HEK293 (cell line): ENCODE results near the gene ANAPC5.

Experiments used
- CTCF ChIA-PET: fragments of 350-600 bp; formaldehyde crosslinking; extraction: SDS; loops from one replicate; lab custom pipeline; 2021; ENCODE audit warnings: antibody characterized with exemption; lab: Yijun Ruan, JAX
- POLR2A ChIA-PET: fragments of 300-600 bp; formaldehyde crosslinking; extraction: SDS; loops from one replicate; lab custom pipeline; 2020; ENCODE audit warnings: antibody characterized with exemption, inconsistent platforms; lab: Yijun Ruan, JAX
- H3K27ac ChIP-seq: fragments of 200-500 bp; sonication (Bioruptor generic); 2 replicates; pipeline ENCODE4 v1.5.1; 2014; ENCODE audit warnings: low read depth, low read length, control low read depth, inconsistent platforms; ENCODE audit errors: extremely low read depth
- H3K36me3 ChIP-seq, 2 experiments: fragments of 200-500 bp in 1 of 2; sonication (Bioruptor generic) in 1 of 2; 1 replicate in 1 of 2; 2 replicates in 1 of 2; pipeline ENCODE4 v1.5.1; 2014 to 2017; ENCODE audit warnings: inconsistent platforms in 2 of 2, low read length in 2 of 2; ENCODE audit not compliant: control insufficient read depth in 2 of 2, insufficient read depth in 1 of 2
- H3K4me1 ChIP-seq: fragments of 200-500 bp; sonication (Bioruptor generic); 2 replicates; pipeline ENCODE4 v1.5.1; 2014; ENCODE audit warnings: mild to moderate bottlenecking, low read length, inconsistent platforms; ENCODE audit not compliant: control insufficient read depth, insufficient read depth
- H3K4me3 ChIP-seq: 2 replicates; pipeline ENCODE4 v1.5.1; 2011; ENCODE audit warnings: low read depth, mild to moderate bottlenecking, control low read depth, low read length, moderate library complexity
- H3K9me3 ChIP-seq: fragments of 200-500 bp; sonication (Bioruptor generic); 2 replicates; pipeline ENCODE4 v1.5.1; 2014; ENCODE audit warnings: low read depth, low read length, inconsistent platforms; ENCODE audit not compliant: control insufficient read depth, insufficient read depth
- CTCF ChIP-seq: fragments of 450-650 bp; formaldehyde crosslinking; IDR thresholded peaks from 2 replicates; pipeline ENCODE4 v1.5.1; 2016; ENCODE audit warnings: missing biosample characterization, missing genetic modification characterization
- EGR2 ChIP-seq: fragments of 450-650 bp; formaldehyde crosslinking; IDR thresholded peaks from 2 replicates; pipeline ENCODE4 v1.5.1; 2016; ENCODE audit warnings: low read depth, missing biosample characterization, missing genetic modification characterization
- GFI1B ChIP-seq: fragments of 450-650 bp; formaldehyde crosslinking; IDR thresholded peaks from 2 replicates; pipeline ENCODE4 v1.5.1; 2016; ENCODE audit warnings: missing biosample characterization, missing genetic modification characterization
- HOXD13 ChIP-seq: sonication (generic); formaldehyde crosslinking; IDR thresholded peaks from 2 replicates; pipeline ENCODE4 v1.8.0; 2022; ENCODE audit warnings: missing genetic modification reagents, borderline replicate concordance
- KLF10 ChIP-seq: fragments of 450-650 bp; IDR thresholded peaks from 2 replicates; pipeline ENCODE4 v1.5.1; 2018; ENCODE audit warnings: missing biosample characterization, mild to moderate bottlenecking, missing genetic modification characterization
- KLF17 ChIP-seq: fragments of 450-650 bp; formaldehyde crosslinking; IDR thresholded peaks from 2 replicates; pipeline ENCODE4 v1.5.1; 2016; ENCODE audit warnings: missing biosample characterization, missing genetic modification characterization
- SCRT2 ChIP-seq: fragments of 450-650 bp; formaldehyde crosslinking; IDR thresholded peaks from 2 replicates; pipeline ENCODE4 v1.5.1; 2016; ENCODE audit warnings: missing biosample characterization, missing genetic modification characterization
- TCF7L2 ChIP-seq: IDR thresholded peaks from 2 replicates; pipeline ENCODE4 v1.6.1; 2011; ENCODE audit warnings: low read depth, mild to moderate bottlenecking, inconsistent platforms, low read length, moderate library complexity, borderline replicate concordance
- ZBTB7A ChIP-seq: fragments of 450-650 bp; formaldehyde crosslinking; IDR thresholded peaks from 2 replicates; pipeline ENCODE4 v1.5.1; 2016; ENCODE audit warnings: low read depth, missing biosample characterization, missing genetic modification characterization
- ZIC2 ChIP-seq: fragments of 450-650 bp; formaldehyde crosslinking; IDR thresholded peaks from 2 replicates; pipeline ENCODE4 v1.5.1; 2016; ENCODE audit warnings: missing biosample characterization, missing genetic modification characterization
- ZNF138 ChIP-seq: fragments of 450-650 bp; formaldehyde crosslinking; IDR thresholded peaks from 2 replicates; pipeline ENCODE4 v1.5.1; 2016; ENCODE audit warnings: missing biosample characterization, missing genetic modification characterization, borderline replicate concordance
- ZNF169 ChIP-seq: fragments of 450-650 bp; formaldehyde crosslinking; IDR thresholded peaks from 2 replicates; pipeline ENCODE4 v1.5.1; 2016; ENCODE audit warnings: missing biosample characterization, missing genetic modification characterization
- ZNF174 ChIP-seq: fragments of 450-650 bp; formaldehyde crosslinking; IDR thresholded peaks from 2 replicates; pipeline ENCODE4 v1.5.0; 2017; ENCODE audit warnings: missing biosample characterization, mild to moderate bottlenecking, missing genetic modification characterization
- ZNF24 ChIP-seq: fragments of 450-650 bp; formaldehyde crosslinking; IDR thresholded peaks from 2 replicates; pipeline ENCODE4 v1.5.1; 2016; ENCODE audit warnings: missing biosample characterization, missing genetic modification characterization
- ZNF248 ChIP-seq: fragments of 450-650 bp; formaldehyde crosslinking; IDR thresholded peaks from 2 replicates; pipeline ENCODE4 v1.5.1; 2017; ENCODE audit warnings: missing biosample characterization, missing genetic modification characterization
- ZNF37A ChIP-seq: fragments of 450-650 bp; IDR thresholded peaks from 2 replicates; pipeline ENCODE4 v1.5.1; 2018; ENCODE audit warnings: missing biosample characterization, missing genetic modification characterization
- ZNF513 ChIP-seq: fragments of 450-650 bp; IDR thresholded peaks from 2 replicates; pipeline ENCODE4 v1.5.1; 2018; ENCODE audit warnings: missing biosample characterization, missing genetic modification characterization
- ZNF529 ChIP-seq: fragments of 450-650 bp; formaldehyde crosslinking; IDR thresholded peaks from 2 replicates; pipeline ENCODE4 v1.5.1; 2017; ENCODE audit warnings: missing genetic modification characterization, missing biosample characterization; ENCODE audit not compliant: insufficient replicate concordance
- ZNF639 ChIP-seq: fragments of 450-650 bp; formaldehyde crosslinking; IDR thresholded peaks from 2 replicates; pipeline ENCODE4 v1.5.1; 2016; ENCODE audit warnings: missing biosample characterization, missing genetic modification characterization
- ZNF658 ChIP-seq: fragments of 450-650 bp; formaldehyde crosslinking; IDR thresholded peaks from 2 replicates; pipeline ENCODE4; 2016; ENCODE audit warnings: missing biosample characterization, missing genetic modification characterization
- ZNF707 ChIP-seq: fragments of 450-650 bp; formaldehyde crosslinking; IDR thresholded peaks from 2 replicates; pipeline ENCODE4 v1.5.1; 2016; ENCODE audit warnings: missing biosample characterization, missing genetic modification characterization
- ZNF776 ChIP-seq: fragments of 450-650 bp; formaldehyde crosslinking; IDR thresholded peaks from 2 replicates; pipeline ENCODE4 v1.5.0; 2017; ENCODE audit warnings: missing biosample characterization, missing genetic modification characterization, borderline replicate concordance
- ZSCAN18 ChIP-seq: fragments of 450-650 bp; formaldehyde crosslinking; IDR thresholded peaks from 2 replicates; pipeline ENCODE4 v1.5.1; 2016; ENCODE audit warnings: missing biosample characterization, missing genetic modification characterization

Gene ANAPC5

GRCh38 chr12:121326996-121327674, 25.1 kb downstream of the ANAPC5 start:
- POLR2A ChIA-PET, result no interaction called here
- Histone ChIP-seq H3K4me1 (no peaks in the 10 kb centered on the region), H3K9me3 (no peaks in the 10 kb centered on the region), H3K27ac (no peak overlapping the region), H3K4me3 (no peak overlapping the region), H3K36me3 (peaks cover 69 to 91% of the 10 kb centered on the region in 2 experiments)
- no peak for TF ChIP-seq ZNF37A
- TF ChIP-seq ZNF248 (tag by site-specific recombination), result no peak
- TF ChIP-seq ZSCAN18 (tag by site-specific recombination), result no peak
- TF ChIP-seq ZNF529, result no peak
- no peak for TF ChIP-seq ZIC2
- no peak for TF ChIP-seq ZNF24 (tag by site-specific recombination)
- CTCF ChIA-PET, result interaction anchor here (0.6 kb wide), 1 partner anchor 89 kb away, joined by 3 read pairs; no protein-coding TSS in a partner anchor

- Histone ChIP-seq H3K27ac (no peak overlapping the region), H3K4me3 (no peak overlapping the region), H3K36me3 (peaks cover 67 to 82% of the 10 kb centered on the region in 2 experiments), H3K9me3 (no peaks in the 10 kb centered on the region), H3K4me1 (no peaks in the 10 kb centered on the region)
- no peak for TF ChIP-seq HOXD13 (CRISPR knock-in tag)
- no peak for TF ChIP-seq KLF17 (tag by site-specific recombination)
- no peak for TF ChIP-seq KLF10 (tag by site-specific recombination)
- TF ChIP-seq SCRT2 (tag by site-specific recombination), result peak; percentile 60; the same call in 1 of the 2 replicates
- ChIA-PET POLR2A (no interaction called here), CTCF (interaction anchor here (0.7 to 5.1 kb wide), 2 partner anchors 9 to 80 kb away, joined by 3 to 37 read pairs; no protein-coding TSS in a partner anchor)
These were observed 26.3 kb downstream of the ANAPC5 start for GRCh38 chr12:121325922-121326396.

- ChIA-PET CTCF (interaction anchor here (0.6 to 5.1 kb wide), 3 partner anchors 11 to 119 kb away, joined by 3 to 37 read pairs (median 4); no protein-coding TSS in a partner anchor), POLR2A (interaction anchor here (0.6 kb wide), 1 partner anchor 747 kb away, joined by 4 read pairs; no protein-coding TSS in a partner anchor)
- Histone ChIP-seq H3K4me1 (no peaks in the 10 kb centered on the region), H3K4me3 (no peak overlapping the region), H3K27ac (no peak overlapping the region), H3K9me3 (no peaks in the 10 kb centered on the region), H3K36me3 (peaks cover 72 to 75% of the 10 kb centered on the region in 2 experiments)
- TF ChIP-seq ZNF658 (tag by site-specific recombination), result no peak
- no peak for TF ChIP-seq ZNF169 (tag by site-specific recombination)
- no peak for TF ChIP-seq EGR2
- TF ChIP-seq CTCF, result no peak
- no peak for TF ChIP-seq TCF7L2
- no peak for TF ChIP-seq ZNF174 (tag by site-specific recombination)
- no peak for TF ChIP-seq ZNF513
- TF ChIP-seq ZBTB7A (tag by site-specific recombination), result no peak
- TF ChIP-seq ZNF138 (tag by site-specific recombination), result no peak
- TF ChIP-seq GFI1B (tag by site-specific recombination), result no peak
- TF ChIP-seq ZNF707 (tag by site-specific recombination), result no peak
- TF ChIP-seq ZNF639 (tag by site-specific recombination), result no peak
- no peak for TF ChIP-seq ZNF776 (tag by site-specific recombination)
These were observed 28.3 kb downstream of the ANAPC5 start for GRCh38 chr12:121323908-121324307.
